MCF 10A (cell line): Measurements from ENCODE around the gene PHF21B. TPM values are rescaled to one million over a fixed set of nuclear protein-coding genes. Genes with fewer than 3 reads are reported as not detected.

Experiments
- BruUV-seq: library from RNA; stranded (reverse); fragments of 400-500 nt; replicated peaks from 2 replicates; lab custom pipeline; 2021; lab: Mats Ljungman, UMichigan
- CTCF ChIA-PET: fragments of 300-600 bp; sonication (Branson Sonifier 250); formaldehyde crosslinking; extraction: SDS; loops from one replicate; lab custom pipeline; 2021; ENCODE audit warnings: antibody characterized with exemption, inconsistent platforms; lab: Yijun Ruan, JAX
- POLR2A ChIA-PET: fragments of 300-600, 350-650 bp; sonication (Branson Sonifier 250); formaldehyde crosslinking; extraction: SDS; loops from one replicate; lab custom pipeline; 2020; ENCODE audit warnings: antibody characterized with exemption, inconsistent platforms; lab: Yijun Ruan, JAX
- DNase-seq: peaks from one replicate; pipeline ENCODE4 v3.0.0-alpha.2; 2018; ENCODE audit not compliant: unreplicated experiment
- H3K27ac Mint-ChIP-seq: one replicate; pipeline ENCODE4 v1.8.0; 2022; ENCODE audit warnings: mild to moderate bottlenecking, low read depth, mixed read lengths; ENCODE audit not compliant: unreplicated experiment
- H3K27me3 Mint-ChIP-seq: one replicate; pipeline ENCODE4 v1.8.0; 2022; ENCODE audit warnings: mixed read lengths; ENCODE audit not compliant: insufficient read depth, unreplicated experiment
- H3K36me3 Mint-ChIP-seq: one replicate; pipeline ENCODE4 v1.8.0; 2022; ENCODE audit warnings: mild to moderate bottlenecking, moderate library complexity, mixed read lengths; ENCODE audit not compliant: insufficient read depth, unreplicated experiment
- H3K4me1 Mint-ChIP-seq: one replicate; pipeline ENCODE4 v1.8.0; 2022; ENCODE audit warnings: mixed read lengths; ENCODE audit not compliant: insufficient read depth, unreplicated experiment
- H3K4me3 Mint-ChIP-seq: one replicate; pipeline ENCODE4 v1.8.0; 2022; ENCODE audit warnings: mild to moderate bottlenecking, moderate library complexity, mixed read lengths; ENCODE audit not compliant: unreplicated experiment
- H3K9me3 Mint-ChIP-seq: one replicate; pipeline ENCODE4 v1.8.0; 2022; ENCODE audit warnings: mixed read lengths; ENCODE audit not compliant: unreplicated experiment
- CTCF ChIP-seq: fragments of 200-600 bp; IDR thresholded peaks from one replicate; pipeline ENCODE4 v1.8.0; 2022; ENCODE audit warnings: antibody characterized with exemption, mild to moderate bottlenecking; ENCODE audit not compliant: unreplicated experiment
- intact Hi-C: fragments of 100-400 bp; cut with micrococcal nuclease; formaldehyde crosslinking; loops from 2 replicates; pipeline ENCODE4 v1.14.1; 2022
- total RNA-seq: library from RNA; stranded (reverse); gene quantifications from 2 replicates; pipeline ENCODE4 v1.2.3, GENCODE V29; 2022

Gene PHF21B
- total RNA-seq, 1 experiment from 2014 or later, result 0.75 TPM

- H3K27me3 Mint-ChIP-seq, result peaks cover 42% of the 10 kb centered on the region
- no peak overlapping the region for H3K27ac Mint-ChIP-seq
- no TSS peak for BruUV-seq
- no peak for TF ChIP-seq CTCF
- no peaks in the 10 kb centered on the region for H3K36me3 Mint-ChIP-seq
- intact Hi-C loops, result no loop called here
- H3K9me3 Mint-ChIP-seq, result peaks cover 26% of the 10 kb centered on the region
- no peak for DNase-seq
- POLR2A ChIA-PET, result no interaction called here
- peaks cover 5% of the 10 kb centered on the region for H3K4me1 Mint-ChIP-seq
- CTCF ChIA-PET, result no interaction called here
- H3K4me3 Mint-ChIP-seq, result no peak overlapping the region
Measured at GRCh38 chr22:44909241-44909640, 100.6 kb downstream of the PHF21B start.

GRCh38 chr22:44907765-44908737, 101.8 kb downstream of the PHF21B start:
- H3K4me1 Mint-ChIP-seq, result peaks cover 5% of the 10 kb centered on the region
- H3K27me3 Mint-ChIP-seq, result peaks cover 54% of the 10 kb centered on the region
- ChIA-PET POLR2A (interaction anchor here (0.8 kb wide), 1 partner anchor 10 kb away, joined by 3 read pairs; no protein-coding TSS in a partner anchor), CTCF (interaction anchor here (0.6 kb wide), 1 partner anchor 908 kb away, joined by 3 read pairs; no protein-coding TSS in a partner anchor)
- TF ChIP-seq CTCF, result no peak
- intact Hi-C loops, result no loop called here
- BruUV-seq, result no TSS peak
- no peak for DNase-seq
- H3K27ac Mint-ChIP-seq, result no peak overlapping the region
- peaks cover 35% of the 10 kb centered on the region for H3K9me3 Mint-ChIP-seq
- H3K36me3 Mint-ChIP-seq, result peaks cover 2% of the 10 kb centered on the region
- H3K4me3 Mint-ChIP-seq, result no peak overlapping the region

GRCh38 chr22:44906999-44907644, 102.7 kb downstream of the PHF21B start:
- POLR2A ChIA-PET, result interaction anchor here (0.8 kb wide), 1 partner anchor 9 kb away, joined by 3 read pairs; no protein-coding TSS in a partner anchor
- intact Hi-C loops, result no loop called here
- CTCF ChIA-PET, result no interaction called here
- H3K9me3 Mint-ChIP-seq, result peaks cover 38% of the 10 kb centered on the region
- H3K27me3 Mint-ChIP-seq, result peaks cover 62% of the 10 kb centered on the region
- peaks cover 5% of the 10 kb centered on the region for H3K4me1 Mint-ChIP-seq
- H3K36me3 Mint-ChIP-seq, result peaks cover 7% of the 10 kb centered on the region
- TF ChIP-seq CTCF, result no peak
- H3K4me3 Mint-ChIP-seq, result no peak overlapping the region
- no TSS peak for BruUV-seq
- H3K27ac Mint-ChIP-seq, result no peak overlapping the region
- no peak for DNase-seq
